SK-MEL-5 (cell line): ENCODE measurements around the gene RTF2. TPM values are rescaled to one million over a fixed set of nuclear protein-coding genes. Genes with fewer than 3 reads are reported as not detected.
A peak's percentile ranks its signal among the peaks of the same experiment; 100 is the strongest.
"Not testable (repeated sequence)": the region's sequence is repeated elsewhere in the genome, so short reads cannot be mapped to it uniquely, and the experiment has no call there.

Source experiments
- DNase-seq: peaks from one replicate; pipeline ENCODE4 v3.0.0-alpha.2; 2016; ENCODE audit warnings: low read depth, low spot score
- in situ Hi-C: cut with HindIII; loops from 2 replicates; pipeline ENCODE4 v1.10.0; 2016; ENCODE audit warnings: low sequenced_read_pairs, high pct_unique_total_duplicates, low pct_unique_long_range_greater_than_20kb
- total RNA-seq: library from RNA; depleted of rRNA; stranded (reverse); fragments of >200 nt; shearing (Covaris generic); gene quantifications from 2 replicates; pipeline ENCODE4 v1.2.3, GENCODE V29; 2014

The RTF2 gene
- total RNA-seq, 1 experiment from 2014 or later = 118 TPM

DNA sequence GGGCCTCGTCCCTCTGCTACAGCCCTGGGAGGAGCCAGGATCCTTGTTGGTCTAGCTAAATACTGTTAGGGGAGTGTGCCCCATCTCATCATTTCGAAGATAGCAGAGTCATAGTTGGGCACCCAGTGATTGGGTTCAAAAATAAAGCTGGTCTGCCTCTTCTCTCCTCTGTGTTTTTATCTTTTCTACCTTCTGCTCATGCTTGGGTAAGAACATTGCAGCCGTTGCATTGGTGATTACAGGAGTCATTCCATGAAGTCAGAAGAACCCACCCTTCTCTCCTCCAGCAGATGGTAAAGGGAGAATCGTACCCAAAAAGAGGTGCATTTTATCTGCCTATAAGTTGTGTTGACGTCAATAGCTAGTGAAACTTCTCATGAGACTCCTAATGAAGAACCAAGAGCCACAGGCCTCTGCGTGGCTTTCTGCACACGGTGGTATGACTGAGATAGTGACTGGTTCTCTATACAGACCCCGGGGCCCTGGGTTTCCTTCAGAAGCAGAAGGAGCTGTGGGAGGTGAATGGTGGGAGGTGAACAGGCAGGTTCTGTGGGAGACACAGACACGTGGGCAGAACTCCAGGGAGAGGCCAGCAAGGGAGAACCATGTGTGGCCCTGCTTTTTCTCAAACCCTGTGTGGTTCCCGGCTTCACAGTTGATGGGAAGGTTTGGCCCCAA lies 50.4 kb downstream of the RTF2 start:
- in situ Hi-C loops = no loop called here
- DNase-seq = no peak

- in situ Hi-C loops = no loop called here
These were observed 51.1 kb downstream of the RTF2 start for GRCh38 chr20:56519551-56519950.

GRCh38 chr20:56520180-56520579 lies 51.8 kb downstream of the RTF2 start:
- DNase-seq = no peak
- in situ Hi-C loops = no loop called here

More at GRCh38 chr20:56519551-56519950, 51.1 kb downstream of the RTF2 start:
- no peak for DNase-seq

DNA sequence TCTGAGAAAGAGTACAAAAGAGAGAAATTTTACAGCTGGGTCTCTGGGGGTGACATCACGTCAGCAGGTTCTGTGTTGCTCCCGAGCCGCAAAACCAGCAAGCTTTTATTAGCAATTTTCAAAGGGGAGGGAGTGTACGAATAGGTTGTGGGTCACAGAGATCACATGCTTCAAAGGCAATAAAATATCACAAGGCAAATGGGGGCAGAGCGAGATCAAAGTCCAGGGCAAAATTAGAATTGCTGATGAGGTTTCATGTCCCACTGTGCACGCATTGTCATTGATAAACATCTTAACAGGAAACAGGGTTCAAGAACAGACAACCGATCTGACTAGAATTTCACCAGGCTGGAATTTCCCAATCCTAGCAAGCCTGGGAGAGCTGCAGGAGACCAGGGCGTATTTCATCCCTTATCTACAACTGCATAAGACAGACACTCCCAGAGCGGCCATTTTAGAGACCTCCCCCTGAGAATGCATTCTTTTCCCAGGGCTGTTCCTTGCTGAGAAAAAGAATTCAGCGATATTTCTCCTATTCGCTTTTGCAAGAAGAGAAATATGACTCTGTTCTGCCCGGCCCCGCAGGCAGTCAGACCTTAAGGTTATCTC lies 52.4 kb downstream of the RTF2 start:
- DNase-seq, in situ Hi-C loops: not testable (repeated sequence)

GRCh38 chr20:56522311-56522710 lies 53.9 kb downstream of the RTF2 start:
- no peak for DNase-seq
- in situ Hi-C loops = no loop called here

DNA sequence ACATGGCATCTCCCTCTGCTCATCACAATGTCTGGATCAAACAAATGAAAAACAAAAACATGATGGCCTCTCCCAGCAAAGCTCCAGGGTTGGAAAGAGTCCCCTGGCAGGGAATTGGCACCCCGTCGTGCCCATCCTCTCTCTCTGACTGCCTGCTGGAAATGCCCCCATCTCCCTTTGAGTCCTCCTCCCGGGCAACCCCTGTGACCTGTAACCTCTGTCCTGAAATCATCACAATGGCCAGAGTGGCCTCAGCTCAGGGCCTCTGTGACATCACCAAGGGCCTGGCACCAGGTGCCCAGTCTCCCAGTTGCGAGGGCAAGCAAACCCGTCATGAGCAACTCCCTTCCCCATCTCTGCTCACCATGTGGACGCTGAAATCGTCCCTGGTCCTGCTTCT lies 56.0 kb downstream of the RTF2 start, which contains the start of gene FAM209A:
TSS of gene FAM209A (plus strand) at position 301 of the 400 bp plus-strand sequence. CDS start at position 366, 65 bp downstream.
- DNase-seq, in situ Hi-C loops: not testable (repeated sequence)

GRCh38 chr20:56527521-56527920 lies 59.1 kb downstream of the RTF2 start:
- DNase-seq = no peak
- in situ Hi-C loops = no loop called here

GRCh38 chr20:56532946-56533345 lies 64.5 kb downstream of the RTF2 start, which contains the start of gene FAM209B:
TSS of gene FAM209B (plus strand) at chr20:56533246. CDS start at chr20:56533342, 96 bp downstream.
- in situ Hi-C loops, DNase-seq: not testable (repeated sequence)

GRCh38 chr20:56537997-56538396 lies 69.6 kb downstream of the RTF2 start:
- in situ Hi-C loops = no loop called here

DNA sequence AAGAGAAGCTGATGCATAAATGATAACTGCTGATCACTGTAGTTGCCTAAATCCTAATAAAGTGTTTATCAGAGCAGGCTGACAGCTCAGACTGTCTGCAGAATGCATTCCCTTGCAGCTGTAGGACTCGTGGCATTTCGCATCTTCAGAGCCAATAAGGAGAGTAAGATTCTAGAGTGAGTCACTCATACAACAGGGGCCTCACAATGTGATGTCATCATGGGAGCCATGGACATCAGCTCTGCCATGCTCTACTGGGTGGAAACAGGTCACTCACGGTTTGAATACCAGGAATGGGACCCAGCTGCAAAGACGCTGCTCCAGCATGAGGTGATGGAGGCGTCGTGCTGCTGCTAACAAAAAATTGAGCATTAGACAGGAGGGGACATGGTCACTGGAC lies 72.0 kb downstream of the RTF2 start:
- in situ Hi-C loops = no loop called here
- DNase-seq = no peak

More at GRCh38 chr20:56537997-56538396, 69.6 kb downstream of the RTF2 start:
- no peak for DNase-seq

GRCh38 chr20:56542489-56543030 lies 74.1 kb downstream of the RTF2 start:
- no peak for DNase-seq
- in situ Hi-C loops = no loop called here

GRCh38 chr20:56551571-56551970 lies 83.1 kb downstream of the RTF2 start:
- in situ Hi-C loops = no loop called here

DNA sequence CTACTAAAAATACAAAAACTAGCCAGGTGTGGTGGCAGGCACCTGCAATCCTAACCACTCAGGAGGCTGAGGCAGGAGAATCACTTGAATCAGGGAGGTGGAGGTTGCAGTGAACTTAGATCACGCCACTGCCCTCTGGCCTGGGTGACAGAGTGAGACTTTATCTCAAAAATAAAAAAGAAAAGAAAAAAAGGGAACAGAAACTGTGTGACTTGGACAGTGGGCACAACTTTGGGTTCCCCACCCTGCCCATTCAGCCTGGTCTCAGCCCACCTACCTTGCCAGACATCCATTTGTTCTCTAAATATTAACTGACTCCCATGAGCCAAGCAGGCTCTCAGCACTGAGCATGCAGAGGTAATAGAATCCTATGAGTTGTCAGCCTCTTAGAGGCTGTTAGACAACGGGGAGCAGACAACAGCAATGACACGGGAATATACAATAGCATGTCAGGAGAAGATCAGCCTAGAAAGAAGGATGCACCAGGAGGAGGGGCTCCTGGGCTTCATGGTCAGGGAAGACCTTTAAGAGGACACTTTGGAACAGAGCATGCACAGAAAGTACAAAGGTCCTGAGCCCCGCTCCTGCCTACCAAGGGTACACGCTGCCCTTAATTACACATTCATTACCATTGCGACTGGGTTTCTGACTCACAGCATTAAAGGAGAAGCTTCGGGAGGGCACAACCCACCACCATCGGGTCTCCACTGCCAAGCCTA lies 84.6 kb downstream of the RTF2 start:
- in situ Hi-C loops = no loop called here
- no peak for DNase-seq

More at GRCh38 chr20:56551571-56551970, 83.1 kb downstream of the RTF2 start:
- no peak for DNase-seq

GRCh38 chr20:56554869-56555268 lies 86.4 kb downstream of the RTF2 start:
- DNase-seq = peak; percentile 86
- in situ Hi-C loops = no loop called here

GRCh38 chr20:56558968-56559367 lies 90.5 kb downstream of the RTF2 start:
- in situ Hi-C loops = no loop called here
- no peak for DNase-seq

- in situ Hi-C loops, DNase-seq: not testable (repeated sequence)
These were observed 96.1 kb downstream of the RTF2 start for GRCh38 chr20:56564526-56564925.

- in situ Hi-C loops = no loop called here
- no peak for DNase-seq
These were observed 97.1 kb downstream of the RTF2 start for GRCh38 chr20:56565511-56565910.

- in situ Hi-C loops = no loop called here
- DNase-seq = peak; percentile 35
These were observed 98.2 kb downstream of the RTF2 start for GRCh38 chr20:56566621-56567020.
